ENCODE measurements around the gene MITF.

The MITF gene

GRCh38 chr3:70003119-70003518 is 263.9 kb downstream of the MITF start:
- no peak overlapping the region for H3K4me3 ChIP-seq (ENCODE audit: low read length)
- no peaks in the 10 kb centered on the region for H3K36me3 ChIP-seq (ENCODE audit: control insufficient read depth, insufficient read depth, low read length)
- H3K9me3 ChIP-seq (ENCODE audit: control insufficient read depth, insufficient read depth, low read length): no peaks in the 10 kb centered on the region
- DNase-seq (ENCODE audit: low read depth, low spot score): no peak
- H3K4me1 ChIP-seq (ENCODE audit: control insufficient read depth, insufficient read depth, low read length): no peaks in the 10 kb centered on the region; the same call in 1 of the 2 replicates
- no peak overlapping the region for H3K27ac ChIP-seq (ENCODE audit: low read length)
- no peaks in the 10 kb centered on the region for H3K27me3 ChIP-seq (ENCODE audit: control insufficient read depth, insufficient read depth, low read length)

DNA sequence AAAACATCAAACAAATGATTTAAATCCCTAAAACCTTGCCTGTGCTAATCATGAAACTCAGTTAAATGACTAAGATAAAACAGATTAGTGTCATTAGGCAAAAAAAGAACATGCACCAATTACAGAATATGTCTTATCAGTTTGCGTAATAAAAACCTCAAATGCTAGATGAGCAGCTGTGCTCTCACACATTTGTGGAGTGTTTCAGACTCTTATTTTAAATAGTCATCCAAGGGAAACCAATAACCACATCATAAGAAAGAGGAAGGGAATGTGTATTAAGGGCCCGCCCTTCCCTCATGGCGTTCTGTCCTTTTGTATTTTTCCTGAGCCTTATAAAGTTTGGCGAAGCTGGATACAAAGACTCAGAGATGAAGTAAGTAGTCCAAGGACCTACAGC is 266.8 kb downstream of the MITF start:
- Histone ChIP-seq H3K4me1 (ENCODE audit: control insufficient read depth, insufficient read depth, low read length) (no peaks in the 10 kb centered on the region), H3K36me3 (ENCODE audit: control insufficient read depth, insufficient read depth, low read length) (no peaks in the 10 kb centered on the region), H3K27ac (ENCODE audit: low read length) (no peak overlapping the region), H3K27me3 (ENCODE audit: control insufficient read depth, insufficient read depth, low read length) (no peaks in the 10 kb centered on the region), H3K4me3 (ENCODE audit: low read length) (no peak overlapping the region), H3K9me3 (ENCODE audit: control insufficient read depth, insufficient read depth, low read length) (no peaks in the 10 kb centered on the region)
- no CpG with 5 or more reads among the region's 4 CpGs for WGBS (ENCODE audit: insufficient coverage, insufficient read length)
- no peak for DNase-seq (ENCODE audit: low read depth, low spot score)

DNA sequence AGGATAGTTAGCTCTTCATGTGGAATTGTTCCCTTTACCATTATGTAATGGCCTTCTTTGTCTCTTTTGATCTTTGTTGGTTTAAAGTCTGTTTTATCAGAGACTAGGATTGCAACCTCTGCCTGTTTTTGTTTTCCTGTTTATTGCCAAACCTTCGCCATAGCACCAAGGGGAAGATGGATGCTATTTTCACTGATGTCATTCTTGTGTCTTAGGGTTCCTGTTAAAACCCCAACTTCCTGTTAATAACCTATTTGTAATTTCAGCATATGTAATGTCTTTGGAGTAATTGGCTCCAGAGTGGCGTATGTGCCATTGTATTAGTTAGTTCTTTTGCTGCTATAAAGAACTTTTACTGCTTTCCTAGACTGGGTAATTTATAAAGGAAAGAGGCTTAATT is 271.1 kb downstream of the MITF start:
- Histone ChIP-seq H3K36me3 (ENCODE audit: control insufficient read depth, insufficient read depth, low read length) (no peaks in the 10 kb centered on the region), H3K4me1 (ENCODE audit: control insufficient read depth, insufficient read depth, low read length) (no peaks in the 10 kb centered on the region), H3K4me3 (ENCODE audit: low read length) (no peak overlapping the region), H3K27ac (ENCODE audit: low read length) (no peak overlapping the region), H3K9me3 (ENCODE audit: control insufficient read depth, insufficient read depth, low read length) (no peaks in the 10 kb centered on the region), H3K27me3 (ENCODE audit: control insufficient read depth, insufficient read depth, low read length) (no peaks in the 10 kb centered on the region)
- WGBS (ENCODE audit: insufficient coverage, insufficient read length): no CpG with 5 or more reads among the region's 2 CpGs
- no peak for DNase-seq (ENCODE audit: low read depth, low spot score)

- Histone ChIP-seq H3K4me1 (ENCODE audit: control insufficient read depth, insufficient read depth, low read length) (no peaks in the 10 kb centered on the region), H3K36me3 (ENCODE audit: control insufficient read depth, insufficient read depth, low read length) (no peaks in the 10 kb centered on the region), H3K9me3 (ENCODE audit: control insufficient read depth, insufficient read depth, low read length) (no peaks in the 10 kb centered on the region), H3K27me3 (ENCODE audit: control insufficient read depth, insufficient read depth, low read length) (no peaks in the 10 kb centered on the region), H3K27ac (ENCODE audit: low read length) (no peak overlapping the region), H3K4me3 (ENCODE audit: low read length) (no peak overlapping the region)
- no peak for DNase-seq (ENCODE audit: low read depth, low spot score)
- no CpG with 5 or more reads among the region's 1 CpG for WGBS (ENCODE audit: insufficient coverage, insufficient read length)
Observed at GRCh38 chr3:70011582-70011981, 272.3 kb downstream of the MITF start.

Measured in iPS DF 6.9 (cell line).